Neural cell (in vitro differentiated cells): ENCODE measurements around the gene MACF1.

ENCODE experiments used
- CTCF ChIP-seq: fragments of 450-650 bp; IDR thresholded peaks from 2 replicates; pipeline ENCODE4 v1.5.1; 2014; ENCODE audit warnings: antibody characterized with exemption, mild to moderate bottlenecking, moderate library complexity; ENCODE audit not compliant: poor library complexity, severe bottlenecking
- EP300 ChIP-seq: fragments of 450-650 bp; conservative IDR thresholded peaks from 2 replicates; pipeline ENCODE4 v1.6.1; 2014; ENCODE audit warnings: antibody characterized with exemption, mild to moderate bottlenecking, moderate library complexity; ENCODE audit not compliant: poor library complexity, severe bottlenecking
- EZH2 ChIP-seq: fragments of 200-600, 300-800 bp; shearing (Covaris generic), sonication (generic); IDR thresholded peaks from 2 replicates; pipeline ENCODE4 v1.6.1; 2014; ENCODE audit warnings: antibody characterized with exemption, low read length, borderline replicate concordance, mild to moderate bottlenecking; ENCODE audit not compliant: insufficient read depth, poor library complexity, severe bottlenecking
- POLR2AphosphoS5 ChIP-seq: IDR thresholded peaks from 2 replicates; pipeline ENCODE4 v1.6.1; 2012
- TF ChIP-seq, protein P1 (sequence below): IDR thresholded peaks from 2 replicates; pipeline ENCODE4 v1.6.1; 2012; ENCODE audit warnings: borderline replicate concordance

DNA sequence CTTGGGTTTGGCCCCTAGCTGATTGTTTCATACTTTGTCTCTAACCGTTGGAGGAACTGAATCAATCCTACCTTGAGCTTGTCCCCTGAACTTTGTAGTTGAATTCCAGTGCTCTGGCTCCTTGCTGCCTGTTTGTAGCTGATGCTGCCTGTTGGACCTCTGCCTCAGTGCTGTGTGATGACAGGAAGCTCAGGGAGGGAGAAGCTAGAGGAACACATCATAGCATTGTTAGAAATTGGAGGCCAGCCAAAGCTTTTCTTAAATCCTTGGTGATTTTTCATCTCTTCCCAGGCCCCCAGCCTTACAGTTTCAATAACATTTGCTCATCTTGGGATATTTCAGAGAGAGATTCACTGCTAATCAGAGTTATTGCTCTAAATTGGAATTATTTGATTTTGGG lies 34.0 kb downstream of the MACF1 start:
- TF ChIP-seq CTCF (no peak), EZH2 (no peak), POLR2AphosphoS5 (no peak), EP300 (no peak)
- TF ChIP-seq, protein P1, sequence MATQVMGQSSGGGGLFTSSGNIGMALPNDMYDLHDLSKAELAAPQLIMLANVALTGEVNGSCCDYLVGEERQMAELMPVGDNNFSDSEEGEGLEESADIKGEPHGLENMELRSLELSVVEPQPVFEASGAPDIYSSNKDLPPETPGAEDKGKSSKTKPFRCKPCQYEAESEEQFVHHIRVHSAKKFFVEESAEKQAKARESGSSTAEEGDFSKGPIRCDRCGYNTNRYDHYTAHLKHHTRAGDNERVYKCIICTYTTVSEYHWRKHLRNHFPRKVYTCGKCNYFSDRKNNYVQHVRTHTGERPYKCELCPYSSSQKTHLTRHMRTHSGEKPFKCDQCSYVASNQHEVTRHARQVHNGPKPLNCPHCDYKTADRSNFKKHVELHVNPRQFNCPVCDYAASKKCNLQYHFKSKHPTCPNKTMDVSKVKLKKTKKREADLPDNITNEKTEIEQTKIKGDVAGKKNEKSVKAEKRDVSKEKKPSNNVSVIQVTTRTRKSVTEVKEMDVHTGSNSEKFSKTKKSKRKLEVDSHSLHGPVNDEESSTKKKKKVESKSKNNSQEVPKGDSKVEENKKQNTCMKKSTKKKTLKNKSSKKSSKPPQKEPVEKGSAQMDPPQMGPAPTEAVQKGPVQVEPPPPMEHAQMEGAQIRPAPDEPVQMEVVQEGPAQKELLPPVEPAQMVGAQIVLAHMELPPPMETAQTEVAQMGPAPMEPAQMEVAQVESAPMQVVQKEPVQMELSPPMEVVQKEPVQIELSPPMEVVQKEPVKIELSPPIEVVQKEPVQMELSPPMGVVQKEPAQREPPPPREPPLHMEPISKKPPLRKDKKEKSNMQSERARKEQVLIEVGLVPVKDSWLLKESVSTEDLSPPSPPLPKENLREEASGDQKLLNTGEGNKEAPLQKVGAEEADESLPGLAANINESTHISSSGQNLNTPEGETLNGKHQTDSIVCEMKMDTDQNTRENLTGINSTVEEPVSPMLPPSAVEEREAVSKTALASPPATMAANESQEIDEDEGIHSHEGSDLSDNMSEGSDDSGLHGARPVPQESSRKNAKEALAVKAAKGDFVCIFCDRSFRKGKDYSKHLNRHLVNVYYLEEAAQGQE: no peak
